Neural progenitor cell (in vitro differentiated cells): ENCODE results near the gene C1orf185. TPM values are rescaled to one million over a fixed set of nuclear protein-coding genes. Genes with fewer than 3 reads are reported as not detected.

Experiments
- DNase-seq: peaks from one replicate; pipeline ENCODE4 v3.0.0-alpha.2; 2016; ENCODE audit warnings: low spot score
- H2AFZ ChIP-seq: fragments of 200-600 bp; sonication (generic); replicated peaks from 2 replicates; pipeline ENCODE4 v1.6.1; 2016; ENCODE audit warnings: antibody characterized with exemption
- H3F3A ChIP-seq: fragments of 200-600 bp; sonication (generic); 2 replicates; pipeline ENCODE4 v1.6.1; 2016; ENCODE audit warnings: antibody characterized with exemption, low read depth
- H3K27ac ChIP-seq: fragments of 200-600 bp; sonication (generic); 2 replicates; pipeline ENCODE4 v1.5.1; 2016; ENCODE audit warnings: mild to moderate bottlenecking
- H3K27me3 ChIP-seq: fragments of 200-600 bp; sonication (generic); 2 replicates; pipeline ENCODE4 v1.6.1; 2016; ENCODE audit warnings: mild to moderate bottlenecking, moderate library complexity
- H3K36me3 ChIP-seq: fragments of 200-600 bp; sonication (generic); 2 replicates; pipeline ENCODE4 v1.5.1; 2016
- H3K4me1 ChIP-seq: fragments of 200-600 bp; sonication (generic); 2 replicates; pipeline ENCODE4 v1.6.1; 2016; ENCODE audit warnings: mixed run types
- H3K4me2 ChIP-seq: fragments of 200-600 bp; sonication (generic); 2 replicates; pipeline ENCODE4 v1.6.1; 2016
- H3K4me3 ChIP-seq: fragments of 200-600 bp; sonication (generic); 2 replicates; pipeline ENCODE4 v1.5.1; 2016
- H3K79me2 ChIP-seq: fragments of 200-600 bp; sonication (generic); 2 replicates; pipeline ENCODE4 v1.6.1; 2016; ENCODE audit warnings: low read depth
- H3K9ac ChIP-seq: fragments of 200-600 bp; sonication (generic); 2 replicates; pipeline ENCODE4 v1.6.1; 2016
- H3K9me3 ChIP-seq: fragments of 200-600 bp; sonication (generic); 2 replicates; pipeline ENCODE4 v1.5.1; 2016; ENCODE audit warnings: low read depth
- H4K20me1 ChIP-seq: fragments of 200-600 bp; sonication (generic); 2 replicates; pipeline ENCODE4 v1.6.1; 2016; ENCODE audit warnings: low read depth
- H3K27ac Mint-ChIP-seq: 3 replicates; pipeline ENCODE4 v1.8.0; 2021; ENCODE audit warnings: mixed read lengths
- H3K27me3 Mint-ChIP-seq: 2 replicates; pipeline ENCODE4 v1.8.0; 2022; ENCODE audit warnings: low read depth, mild to moderate bottlenecking, inconsistent platforms, moderate library complexity, mixed read lengths; ENCODE audit not compliant: insufficient read depth
- H3K36me3 Mint-ChIP-seq: 3 replicates; pipeline ENCODE4 v1.8.0; 2021; ENCODE audit warnings: mixed read lengths
- H3K4me1 Mint-ChIP-seq: 3 replicates; pipeline ENCODE4 v1.8.0; 2021; ENCODE audit warnings: mixed read lengths
- H3K4me3 Mint-ChIP-seq: 3 replicates; pipeline ENCODE4 v1.8.0; 2021; ENCODE audit warnings: mild to moderate bottlenecking, moderate library complexity, mixed read lengths
- H3K9me3 Mint-ChIP-seq: 3 replicates; pipeline ENCODE4 v1.8.0; 2020; ENCODE audit warnings: mixed read lengths
- CTCF ChIP-seq: fragments of 200-600 bp; sonication (generic); IDR thresholded peaks from 2 replicates; pipeline ENCODE4 v1.5.1; 2017; ENCODE audit warnings: antibody characterized with exemption, mild to moderate bottlenecking
- EZH2 ChIP-seq: fragments of 200-600 bp; sonication (generic); IDR thresholded peaks from 2 replicates; pipeline ENCODE4 v1.6.1; 2017; ENCODE audit warnings: antibody characterized with exemption, mild to moderate bottlenecking, moderate library complexity
- EZH2phosphoT487 ChIP-seq: fragments of 200-600 bp; sonication (generic); IDR thresholded peaks from 2 replicates; pipeline ENCODE4 v1.6.1; 2017; ENCODE audit warnings: antibody characterized with exemption
- total RNA-seq: library from RNA; depleted of rRNA; stranded (reverse); fragments of >200 nt; gene quantifications from 2 replicates; pipeline ENCODE4 v1.2.3, GENCODE V29; 2015; ENCODE audit warnings: low replicate concordance

Gene C1orf185
- not detected in 2 replicates for total RNA-seq

GRCh38 chr1:51101976-51102375, at the start of gene C1orf185:
TSS of gene C1orf185 (plus strand) at chr1:51102228. CDS start at chr1:51102234, 6 bp downstream.
- H3K27ac Mint-ChIP-seq, result no peak within 1 kb of the TSS
- Histone ChIP-seq H3K27ac (no peak within 1 kb of the TSS), H3K36me3 (no peaks in the 10 kb centered on the region), H2AFZ (no peak within 1 kb of the TSS), H3K4me2 (no peak within 1 kb of the TSS), H3F3A (no peaks in the 10 kb centered on the region), H3K9me3 (no peaks in the 10 kb centered on the region), H4K20me1 (no peaks in the 10 kb centered on the region), H3K4me3 (no peak within 1 kb of the TSS), H3K9ac (no peak within 1 kb of the TSS), H3K79me2 (no peaks in the 10 kb centered on the region), H3K4me1 (no peaks in the 10 kb centered on the region), H3K27me3 (no peaks in the 10 kb centered on the region)
- TF ChIP-seq EZH2phosphoT487, result no peak
- no peak for TF ChIP-seq CTCF
- no peak for TF ChIP-seq EZH2
- no peaks in the 10 kb centered on the region for H3K36me3 Mint-ChIP-seq
- no peak within 1 kb of the TSS for H3K4me3 Mint-ChIP-seq
- no peaks in the 10 kb centered on the region for H3K27me3 Mint-ChIP-seq
- no peaks in the 10 kb centered on the region for H3K4me1 Mint-ChIP-seq
- H3K9me3 Mint-ChIP-seq, result no peaks in the 10 kb centered on the region
- DNase-seq, result no peak

- H3K27me3 Mint-ChIP-seq, result no peaks in the 10 kb centered on the region
- H3F3A ChIP-seq, result no peaks in the 10 kb centered on the region
- H3K4me1 ChIP-seq, result no peaks in the 10 kb centered on the region
- no peak overlapping the region for H3K4me3 ChIP-seq
- peak overlapping the region; percentile 16 for H2AFZ ChIP-seq
- no peaks in the 10 kb centered on the region for H3K36me3 Mint-ChIP-seq
- H3K9me3 Mint-ChIP-seq, result peaks cover 7% of the 10 kb centered on the region
- no peak overlapping the region for H3K4me2 ChIP-seq
- H3K9me3 ChIP-seq, result no peaks in the 10 kb centered on the region
- no peak overlapping the region for H3K27ac ChIP-seq
- peak; percentile 44 for DNase-seq
- peak overlapping the region; percentile 12 for H3K27ac Mint-ChIP-seq
- no peak overlapping the region for H3K4me3 Mint-ChIP-seq
- H3K79me2 ChIP-seq, result no peaks in the 10 kb centered on the region
- no peak for TF ChIP-seq EZH2phosphoT487
- peak; percentile 57 for TF ChIP-seq CTCF
- TF ChIP-seq EZH2, result no peak
- H3K4me1 Mint-ChIP-seq, result no peaks in the 10 kb centered on the region
- no peaks in the 10 kb centered on the region for H4K20me1 ChIP-seq
- no peaks in the 10 kb centered on the region for H3K27me3 ChIP-seq
- no peaks in the 10 kb centered on the region for H3K36me3 ChIP-seq
- no peak overlapping the region for H3K9ac ChIP-seq
Observed at GRCh38 chr1:51058858-51059257, 43.2 kb upstream of the C1orf185 start.

- Histone ChIP-seq H3K79me2 (no peaks in the 10 kb centered on the region), H3K27me3 (no peaks in the 10 kb centered on the region), H3K9ac (no peak overlapping the region), H3K4me3 (no peak overlapping the region), H3K4me1 (no peaks in the 10 kb centered on the region), H3F3A (no peaks in the 10 kb centered on the region), H3K27ac (no peak overlapping the region), H4K20me1 (no peaks in the 10 kb centered on the region), H3K36me3 (no peaks in the 10 kb centered on the region), H2AFZ (no peak overlapping the region), H3K9me3 (no peaks in the 10 kb centered on the region), H3K4me2 (no peak overlapping the region)
- H3K36me3 Mint-ChIP-seq, result no peaks in the 10 kb centered on the region
- H3K9me3 Mint-ChIP-seq, result peaks cover 7% of the 10 kb centered on the region
- no peak for TF ChIP-seq EZH2
- no peak for TF ChIP-seq EZH2phosphoT487
- TF ChIP-seq CTCF, result no peak
- no peaks in the 10 kb centered on the region for H3K27me3 Mint-ChIP-seq
- DNase-seq, result no peak
- H3K27ac Mint-ChIP-seq, result no peak overlapping the region
- no peak overlapping the region for H3K4me3 Mint-ChIP-seq
- no peaks in the 10 kb centered on the region for H3K4me1 Mint-ChIP-seq
Observed at GRCh38 chr1:51061231-51061918, 40.7 kb upstream of the C1orf185 start.
